Heart left ventricle (tissue), 13 donors: ENCODE data around the gene DDX39B.
"Not testable (repeated sequence)": the region's sequence is repeated elsewhere in the genome, so short reads cannot be mapped to it uniquely, and the experiment has no call there.

ENCODE experiments used
- POLR2A ChIP-seq, 2 donors: fragments of 450-650 bp; IDR thresholded peaks; one replicate each; pipeline ENCODE4 v1.6.1; 2017; ENCODE audit warnings: antibody characterized with exemption in 2 of 2, mild to moderate bottlenecking in 2 of 2, moderate library complexity in 2 of 2
- TF ChIP-seq, protein P1 (sequence below), 12 donors: fragments of 200-600 bp; sonication (generic) in 4 of 12; IDR thresholded peaks; one replicate each; pipeline versions ENCODE4 v1.5.0 to v1.8.0; 2018 to 2022; ENCODE audit warnings: antibody characterized with exemption in 12 of 12, mild to moderate bottlenecking in 5 of 12
- donor health status: ischemic (EF 13 %, LVEDD 7.1; RV severe dilation, severe dysfunction).
- donor health status: DM: no; HTN: yes; CAD: no.
- donor health status: DM: no; HTN: no; CAD: no.
- donor health status: ischemic (EF 25% LVEDD 6.9; RV normal size, moderate dysfunction).
- donor health status: ischemic (EF 25% LVEDD 5.7; RV mildly dilated, moderate dysfunction).
- donor health status: ischemic (EF 35%, LVEDD 5.7; RV mildly dilated, moderate dysfunction).
- donor health status: nonischemic (EF 11% LVEDD 7.7; RV severe dilation, severe dysfunction).
- donor health status: DM: yes; HTN: yes; CAD: no.
- donor health status: PGD.
- donor health status: ischemic (EF 29% LVEDD 5.4; RV normal size, mild dysfunction).
- donor health status: nonischemic (EF 23%, LVEDD 6.1; RV moderate dilation, normal function).

DNA sequence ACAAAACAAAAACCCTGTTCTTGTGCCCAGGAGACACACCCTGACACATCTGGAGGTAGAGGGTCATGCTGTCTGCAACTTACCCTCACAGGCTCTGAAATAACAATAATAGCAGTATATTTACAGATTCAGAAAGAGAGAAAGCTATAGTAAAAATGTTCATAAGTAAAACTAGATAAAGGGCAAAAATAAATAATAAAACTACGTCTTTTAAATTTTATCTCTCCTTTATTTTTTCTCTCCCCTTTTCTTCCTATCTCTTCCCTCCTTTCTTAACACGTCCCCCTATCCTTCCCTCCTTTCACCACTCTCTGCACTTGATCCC lies 48.3 kb downstream of the DDX39B start:
- TF ChIP-seq, protein P1, sequence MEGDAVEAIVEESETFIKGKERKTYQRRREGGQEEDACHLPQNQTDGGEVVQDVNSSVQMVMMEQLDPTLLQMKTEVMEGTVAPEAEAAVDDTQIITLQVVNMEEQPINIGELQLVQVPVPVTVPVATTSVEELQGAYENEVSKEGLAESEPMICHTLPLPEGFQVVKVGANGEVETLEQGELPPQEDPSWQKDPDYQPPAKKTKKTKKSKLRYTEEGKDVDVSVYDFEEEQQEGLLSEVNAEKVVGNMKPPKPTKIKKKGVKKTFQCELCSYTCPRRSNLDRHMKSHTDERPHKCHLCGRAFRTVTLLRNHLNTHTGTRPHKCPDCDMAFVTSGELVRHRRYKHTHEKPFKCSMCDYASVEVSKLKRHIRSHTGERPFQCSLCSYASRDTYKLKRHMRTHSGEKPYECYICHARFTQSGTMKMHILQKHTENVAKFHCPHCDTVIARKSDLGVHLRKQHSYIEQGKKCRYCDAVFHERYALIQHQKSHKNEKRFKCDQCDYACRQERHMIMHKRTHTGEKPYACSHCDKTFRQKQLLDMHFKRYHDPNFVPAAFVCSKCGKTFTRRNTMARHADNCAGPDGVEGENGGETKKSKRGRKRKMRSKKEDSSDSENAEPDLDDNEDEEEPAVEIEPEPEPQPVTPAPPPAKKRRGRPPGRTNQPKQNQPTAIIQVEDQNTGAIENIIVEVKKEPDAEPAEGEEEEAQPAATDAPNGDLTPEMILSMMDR (IDR thresholded peaks at IDR 0.05), result not testable (repeated sequence)
- not testable (repeated sequence) for TF ChIP-seq POLR2A (IDR thresholded peaks at IDR 0.05)
